CD14-positive monocyte (primary cell): ENCODE measurements around the gene ATM. TPM values are rescaled to one million over a fixed set of nuclear protein-coding genes. Genes with fewer than 3 reads are reported as not detected.
A peak's percentile ranks its signal among the peaks of the same experiment; 100 is the strongest.

Experiments used
- DNase-seq, 3 donors: peaks; one replicate each; pipeline ENCODE4 v3.0.0-alpha.2; 2011 to 2022
- H2AFZ ChIP-seq: 2 replicates; pipeline ENCODE4 v1.6.0; 2012; ENCODE audit warnings: mild to moderate bottlenecking, low read depth, low read length, inconsistent platforms; ENCODE audit not compliant: insufficient read depth, poor library complexity, severe bottlenecking
- H3K27ac ChIP-seq, 2 donors: 1 replicate in 1 of 2; 2 replicates in 1 of 2; pipeline ENCODE4 v1.5.1; 2012 to 2013; ENCODE audit warnings: low read length in 2 of 2, control low read depth in 1 of 2, inconsistent platforms in 1 of 2, low read depth in 1 of 2, mild to moderate bottlenecking in 1 of 2
- H3K27me3 ChIP-seq, 2 donors: one replicate each; pipeline versions ENCODE4 v1.6.0 to v1.6.1; 2011 to 2013; ENCODE audit warnings: low read length in 2 of 2; ENCODE audit not compliant: control insufficient read depth in 2 of 2, insufficient read depth in 2 of 2
- H3K36me3 ChIP-seq, 2 donors: replicated peaks in 1 of 2; 1 replicate in 1 of 2; 2 replicates in 1 of 2; pipeline versions ENCODE4 v1.5.1 to v1.6.1; 2012 to 2013; ENCODE audit warnings: low read length in 2 of 2, control low read depth in 1 of 2, inconsistent platforms in 1 of 2, mild to moderate bottlenecking in 1 of 2; ENCODE audit not compliant: insufficient read depth in 2 of 2, control insufficient read depth in 1 of 2
- H3K4me1 ChIP-seq, 2 donors: 1 replicate in 1 of 2; 2 replicates in 1 of 2; pipeline versions ENCODE4 v1.5.1 to v1.6.1; 2012 to 2013; ENCODE audit warnings: low read length in 2 of 2, control low read depth in 1 of 2, inconsistent platforms in 1 of 2, mild to moderate bottlenecking in 1 of 2, moderate library complexity in 1 of 2; ENCODE audit not compliant: insufficient read depth in 2 of 2, control insufficient read depth in 1 of 2
- H3K4me2 ChIP-seq: replicated peaks from 2 replicates; pipeline ENCODE3; 2012; ENCODE audit warnings: low read length, moderate library complexity, mild to moderate bottlenecking; ENCODE audit not compliant: poor library complexity, severe bottlenecking; ENCODE audit errors: extremely low read depth
- H3K4me3 ChIP-seq, 3 experiments: fragments of 200-600 bp in 1 of 3; sonication (generic) in 1 of 3; replicated peaks in 1 of 3; 1 replicate in 2 of 3; 2 replicates in 1 of 3; pipeline ENCODE4 v1.5.1; 2011 to 2013; ENCODE audit warnings: low read length in 3 of 3, mild to moderate bottlenecking in 3 of 3, control low read depth in 2 of 3, low read depth in 2 of 3, inconsistent platforms in 1 of 3, moderate library complexity in 1 of 3
- H3K79me2 ChIP-seq: 2 replicates; pipeline ENCODE4 v1.6.0; 2012; ENCODE audit warnings: mild to moderate bottlenecking, control low read depth, inconsistent platforms, low read length, moderate library complexity; ENCODE audit not compliant: insufficient read depth
- H3K9ac ChIP-seq: 2 replicates; pipeline ENCODE4 v1.6.0; 2017; ENCODE audit warnings: low read length, mild to moderate bottlenecking; ENCODE audit not compliant: insufficient read depth, poor library complexity, severe bottlenecking
- H3K9me3 ChIP-seq, 2 donors: replicated peaks in 1 of 2; 1 replicate in 1 of 2; 2 replicates in 1 of 2; pipeline versions ENCODE4 v1.5.1 to v1.6.1; 2012 to 2013; ENCODE audit warnings: low read length in 2 of 2, control low read depth in 1 of 2; ENCODE audit not compliant: control insufficient read depth in 1 of 2, insufficient read depth in 1 of 2
- H4K20me1 ChIP-seq: 2 replicates; pipeline ENCODE4 v1.6.0; 2012; ENCODE audit warnings: mild to moderate bottlenecking, low read length, control low read depth, moderate library complexity; ENCODE audit not compliant: insufficient read depth
- H3K27ac Mint-ChIP-seq, 7 donors: one replicate each; pipeline ENCODE4 v1.8.0; 2020; ENCODE audit warnings: mild to moderate bottlenecking in 7 of 7, mixed read lengths in 7 of 7, moderate library complexity in 6 of 7, inconsistent platforms in 2 of 7
- H3K27me3 Mint-ChIP-seq, 3 donors: one replicate each; pipeline ENCODE4 v1.8.0; 2021 to 2022; ENCODE audit warnings: low read depth in 3 of 3, mild to moderate bottlenecking in 3 of 3, mixed read lengths in 3 of 3, moderate library complexity in 3 of 3, inconsistent platforms in 1 of 3
- H3K36me3 Mint-ChIP-seq, 2 donors: one replicate each; pipeline ENCODE4 v1.8.0; 2020; ENCODE audit warnings: mixed read lengths in 2 of 2, inconsistent platforms in 1 of 2, mild to moderate bottlenecking in 1 of 2
- H3K4me1 Mint-ChIP-seq: one replicate; pipeline ENCODE4 v1.8.0; 2020; ENCODE audit warnings: mild to moderate bottlenecking, mixed read lengths
- H3K4me3 Mint-ChIP-seq, 2 donors: one replicate each; pipeline ENCODE4 v1.8.0; 2020; ENCODE audit warnings: mild to moderate bottlenecking in 2 of 2, mixed read lengths in 2 of 2, moderate library complexity in 1 of 2
- H3K9me3 Mint-ChIP-seq, 7 donors: one replicate each; pipeline ENCODE4 v1.8.0; 2020 to 2022; ENCODE audit warnings: mixed read lengths in 7 of 7, mild to moderate bottlenecking in 6 of 7, moderate library complexity in 6 of 7, inconsistent platforms in 2 of 7
- WGBS: methylation state at CpG from one replicate; pipeline ENCODE4 v1.1.5; 2013; ENCODE audit warnings: missing lambda C conversion rate; ENCODE audit not compliant: insufficient coverage; 5-methylcytosine and 5-hydroxymethylcytosine counted together
- intact Hi-C, 2 donors: fragments of 100-400 bp; cut with micrococcal nuclease; formaldehyde crosslinking; loops; one replicate each; pipeline versions ENCODE4 v1.15.0 to v1.15.1; 2023
- polyA plus RNA-seq, 3 donors: library from polyadenylated mRNA; depleted of rRNA in 1 of 3; unstranded in 2 of 3; stranded (reverse) in 1 of 3; fragments of 300-500 nt in 2 of 3; fragments of >200 nt in 1 of 3; fragmentation: Illumina TruSeq in 2 of 3; gene quantifications; 1 replicate in 2 of 3; 2 replicates in 1 of 3; pipeline ENCODE4 v1.2.3, GENCODE V29; 2012 to 2021
- TF ChIP-seq, protein P1 (sequence below): fragments of 200-600 bp; IDR thresholded peaks from one replicate; pipeline ENCODE4 v1.8.0; 2022; ENCODE audit warnings: antibody characterized with exemption, mild to moderate bottlenecking

ATM gene
- polyA plus RNA-seq, 3 donors, result 13.2 to 56.7 (median 21.4) TPM

GRCh38 chr11:108218455-108218854, 4.4 kb upstream of the ATM start:
- H3K9me3 ChIP-seq, result no peaks in the 10 kb centered on the region
- no peak overlapping the region for H3K4me2 ChIP-seq
- Mint-ChIP-seq H3K27me3 (peaks cover 0 to 2% (median 0%) of the 10 kb centered on the region in 3 donors), H3K36me3 (peaks cover 9 to 14% of the 10 kb centered on the region in 2 donors), H3K27ac (no peak overlapping the region), H3K9me3 (peaks cover 0 to 1% (median 0%) of the 10 kb centered on the region in 7 donors), H3K4me1 (peaks cover 33% of the 10 kb centered on the region), H3K4me3 (no peak overlapping the region)
- H3K27ac ChIP-seq, result no peak overlapping the region
- no peak overlapping the region for H3K4me3 ChIP-seq
- H3K36me3 ChIP-seq, result peaks cover 0 to 13% of the 10 kb centered on the region in 2 donors
- no peak overlapping the region for H2AFZ ChIP-seq
- intact Hi-C loops, result no loop called here
- no peaks in the 10 kb centered on the region for H3K27me3 ChIP-seq
- peaks cover 24 to 35% of the 10 kb centered on the region in 2 donors for H3K4me1 ChIP-seq
- WGBS, result no CpG with 5 or more reads among the region's 2 CpGs
- H3K9ac ChIP-seq, result no peak overlapping the region
- TF ChIP-seq, protein P1, sequence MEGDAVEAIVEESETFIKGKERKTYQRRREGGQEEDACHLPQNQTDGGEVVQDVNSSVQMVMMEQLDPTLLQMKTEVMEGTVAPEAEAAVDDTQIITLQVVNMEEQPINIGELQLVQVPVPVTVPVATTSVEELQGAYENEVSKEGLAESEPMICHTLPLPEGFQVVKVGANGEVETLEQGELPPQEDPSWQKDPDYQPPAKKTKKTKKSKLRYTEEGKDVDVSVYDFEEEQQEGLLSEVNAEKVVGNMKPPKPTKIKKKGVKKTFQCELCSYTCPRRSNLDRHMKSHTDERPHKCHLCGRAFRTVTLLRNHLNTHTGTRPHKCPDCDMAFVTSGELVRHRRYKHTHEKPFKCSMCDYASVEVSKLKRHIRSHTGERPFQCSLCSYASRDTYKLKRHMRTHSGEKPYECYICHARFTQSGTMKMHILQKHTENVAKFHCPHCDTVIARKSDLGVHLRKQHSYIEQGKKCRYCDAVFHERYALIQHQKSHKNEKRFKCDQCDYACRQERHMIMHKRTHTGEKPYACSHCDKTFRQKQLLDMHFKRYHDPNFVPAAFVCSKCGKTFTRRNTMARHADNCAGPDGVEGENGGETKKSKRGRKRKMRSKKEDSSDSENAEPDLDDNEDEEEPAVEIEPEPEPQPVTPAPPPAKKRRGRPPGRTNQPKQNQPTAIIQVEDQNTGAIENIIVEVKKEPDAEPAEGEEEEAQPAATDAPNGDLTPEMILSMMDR, result no peak
- H3K79me2 ChIP-seq, result peaks cover 86% of the 10 kb centered on the region
- peaks cover 23% of the 10 kb centered on the region for H4K20me1 ChIP-seq
- no peak for DNase-seq

DNA sequence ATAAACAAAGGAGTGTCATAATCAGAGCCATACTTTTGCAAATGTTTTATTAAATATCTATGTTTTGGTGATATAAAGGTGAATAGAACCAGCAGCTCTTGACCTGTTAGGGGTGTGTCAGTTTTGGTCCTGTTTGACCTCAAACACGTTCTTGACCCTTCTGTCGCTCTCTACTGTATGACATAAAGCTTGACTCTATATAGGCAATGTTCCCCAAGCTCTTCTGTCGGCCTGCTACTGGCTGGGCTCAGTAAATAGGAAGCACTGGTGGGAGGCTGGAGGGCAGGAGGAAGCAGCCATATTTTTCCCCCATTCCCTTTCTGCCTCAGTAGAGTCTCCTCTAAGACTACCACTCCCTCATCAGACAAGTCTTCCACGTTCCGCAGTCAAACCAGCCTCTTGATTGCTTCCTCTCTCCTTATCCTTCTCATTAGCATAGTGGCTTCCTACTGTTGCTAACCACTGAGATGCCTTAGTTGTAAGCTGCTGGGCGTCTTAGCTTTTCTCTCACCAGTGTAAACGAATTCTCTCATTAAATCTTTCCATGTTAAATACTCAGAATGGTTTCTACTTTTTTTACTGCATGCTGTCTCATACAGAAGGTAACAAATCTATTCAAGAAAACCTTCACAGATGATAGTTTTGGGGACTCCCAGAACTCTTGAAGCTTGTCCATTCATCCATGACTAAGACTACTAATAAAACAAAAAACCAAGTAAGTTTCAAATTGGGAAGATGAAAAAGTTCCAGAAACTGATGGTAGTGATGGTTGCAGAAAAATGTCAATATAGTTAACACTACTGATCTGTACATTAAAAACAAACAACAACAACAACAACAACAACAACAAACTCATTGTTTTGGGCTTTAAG, 3.7 kb upstream of the ATM start:
- Histone ChIP-seq H3K9ac (no peak overlapping the region), H3K79me2 (peaks cover 86% of the 10 kb centered on the region), H2AFZ (no peak overlapping the region), H3K4me1 (peaks cover 31 to 42% of the 10 kb centered on the region in 2 donors), H3K36me3 (peaks cover 0 to 6% of the 10 kb centered on the region in 2 donors), H4K20me1 (peaks cover 17% of the 10 kb centered on the region), H3K4me2 (no peak overlapping the region), H3K27me3 (no peaks in the 10 kb centered on the region), H3K4me3 (no peak overlapping the region), H3K9me3 (no peaks in the 10 kb centered on the region), H3K27ac (peak overlapping the region in 1 of 2 donors; percentile 15)
- Mint-ChIP-seq H3K4me3 (peak overlapping the region in 1 of 2 donors; percentile 5), H3K27ac (peak overlapping the region in 5 of 7 donors; percentile 51 to 81 (median 61)), H3K4me1 (peaks cover 33% of the 10 kb centered on the region), H3K36me3 (peaks cover 7% of the 10 kb centered on the region in 2 donors), H3K9me3 (peaks cover 0 to 1% (median 0%) of the 10 kb centered on the region in 7 donors), H3K27me3 (peaks cover 0 to 2% (median 0%) of the 10 kb centered on the region in 3 donors)
- TF ChIP-seq, protein P1, result no peak
- WGBS, result 20% methylated on average over 3 of the region's 7 CpGs
- DNase-seq, result no peak
- intact Hi-C loops, result no loop called here
